ENCODE results near the gene SIPA1L3.
"Not testable (repeated sequence)": the region's sequence is repeated elsewhere in the genome, so short reads cannot be mapped to it uniquely, and the experiment has no call there.

The SIPA1L3 gene

DNA sequence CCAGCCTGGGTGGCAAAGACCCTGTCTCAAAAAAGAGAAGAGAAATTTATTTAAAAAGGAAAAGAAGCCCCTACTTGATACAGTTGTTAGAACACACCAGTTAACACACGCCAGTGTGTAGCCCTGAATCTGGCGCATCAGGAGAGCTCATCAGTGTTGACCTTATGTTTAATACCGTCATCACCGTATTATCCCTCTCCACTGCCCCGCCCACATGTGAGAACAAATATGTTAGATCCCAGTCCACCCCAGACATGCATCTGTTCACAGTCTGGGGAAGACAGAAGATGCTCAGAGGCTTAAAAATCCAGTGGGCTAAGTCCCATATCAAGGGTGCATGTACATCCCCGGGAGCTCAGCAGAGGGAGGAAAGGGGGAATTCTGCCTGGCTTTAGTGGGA, 161.8 kb downstream of the SIPA1L3 start:
- TF ChIP-seq, protein P1, sequence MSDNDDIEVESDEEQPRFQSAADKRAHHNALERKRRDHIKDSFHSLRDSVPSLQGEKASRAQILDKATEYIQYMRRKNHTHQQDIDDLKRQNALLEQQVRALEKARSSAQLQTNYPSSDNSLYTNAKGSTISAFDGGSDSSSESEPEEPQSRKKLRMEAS (IDR thresholded peaks at IDR 0.05; ENCODE audit: low read depth, low read length): no peak
- TF ChIP-seq MYC (IDR thresholded peaks at IDR 0.05; ENCODE audit: low read depth, low read length): no peak
- no peak for TF ChIP-seq POLR2A (IDR thresholded peaks at IDR 0.05; ENCODE audit: extremely low read depth, insufficient read length)
- TF ChIP-seq, protein P2, sequence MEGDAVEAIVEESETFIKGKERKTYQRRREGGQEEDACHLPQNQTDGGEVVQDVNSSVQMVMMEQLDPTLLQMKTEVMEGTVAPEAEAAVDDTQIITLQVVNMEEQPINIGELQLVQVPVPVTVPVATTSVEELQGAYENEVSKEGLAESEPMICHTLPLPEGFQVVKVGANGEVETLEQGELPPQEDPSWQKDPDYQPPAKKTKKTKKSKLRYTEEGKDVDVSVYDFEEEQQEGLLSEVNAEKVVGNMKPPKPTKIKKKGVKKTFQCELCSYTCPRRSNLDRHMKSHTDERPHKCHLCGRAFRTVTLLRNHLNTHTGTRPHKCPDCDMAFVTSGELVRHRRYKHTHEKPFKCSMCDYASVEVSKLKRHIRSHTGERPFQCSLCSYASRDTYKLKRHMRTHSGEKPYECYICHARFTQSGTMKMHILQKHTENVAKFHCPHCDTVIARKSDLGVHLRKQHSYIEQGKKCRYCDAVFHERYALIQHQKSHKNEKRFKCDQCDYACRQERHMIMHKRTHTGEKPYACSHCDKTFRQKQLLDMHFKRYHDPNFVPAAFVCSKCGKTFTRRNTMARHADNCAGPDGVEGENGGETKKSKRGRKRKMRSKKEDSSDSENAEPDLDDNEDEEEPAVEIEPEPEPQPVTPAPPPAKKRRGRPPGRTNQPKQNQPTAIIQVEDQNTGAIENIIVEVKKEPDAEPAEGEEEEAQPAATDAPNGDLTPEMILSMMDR (IDR thresholded peaks at IDR 0.05; ENCODE audit: low read depth, low read length): no peak
- DNase-seq (ENCODE audit: low read depth): no peak

DNA sequence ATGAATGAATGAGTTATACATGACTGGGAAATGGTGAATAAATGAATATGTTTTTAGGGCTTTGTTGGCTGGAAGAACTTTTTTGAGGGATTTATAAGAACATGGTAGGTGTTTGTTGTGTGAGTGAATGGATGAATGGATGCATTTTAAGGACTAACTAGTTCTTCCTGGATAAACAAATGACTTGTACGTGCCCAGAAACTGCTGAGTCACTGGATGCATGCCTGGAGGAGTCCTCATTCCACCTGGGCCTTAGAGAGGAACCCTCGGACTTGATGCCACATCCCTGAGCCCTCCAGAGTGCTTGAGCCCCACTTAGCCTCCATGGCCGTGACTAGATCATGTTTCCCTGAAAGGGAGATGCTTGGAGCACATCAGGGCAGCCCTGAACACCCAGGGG, 163.6 kb downstream of the SIPA1L3 start:
- H3K4me3 ChIP-seq (ENCODE audit: low read depth, low read length): no peak overlapping the region
- DNase-seq (ENCODE audit: low read depth): no peak
- no peak for TF ChIP-seq POLR2A (IDR thresholded peaks at IDR 0.05; ENCODE audit: extremely low read depth, insufficient read length)
- TF ChIP-seq, protein P2 (IDR thresholded peaks at IDR 0.05; ENCODE audit: low read depth, low read length): no peak

More for the DNA sequence above, 161.8 kb downstream of the SIPA1L3 start:
- no peak overlapping the region for H3K4me3 ChIP-seq (ENCODE audit: low read depth, low read length)

DNA sequence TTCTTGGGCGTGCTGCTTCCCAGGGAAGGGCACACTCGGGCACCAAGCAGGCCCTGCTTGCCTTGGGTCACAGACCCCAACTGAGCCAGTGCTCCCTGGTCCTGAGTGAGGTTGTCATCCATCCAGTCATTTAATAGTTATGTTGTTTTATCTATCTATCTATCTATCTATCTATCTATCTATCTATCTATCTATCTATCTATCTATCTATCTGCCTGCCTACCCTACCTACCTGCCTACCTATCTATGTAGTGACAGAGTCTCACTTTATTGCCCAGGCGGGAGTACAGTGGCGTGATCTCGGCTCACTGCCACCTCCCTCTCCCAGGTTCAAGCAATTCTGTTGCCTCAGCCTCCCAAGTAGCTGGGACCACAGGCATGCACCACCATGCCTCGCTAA, 164.0 kb downstream of the SIPA1L3 start:
- H3K4me3 ChIP-seq (ENCODE audit: low read depth, low read length); DNase-seq (ENCODE audit: low read depth): not testable (repeated sequence)

DNA sequence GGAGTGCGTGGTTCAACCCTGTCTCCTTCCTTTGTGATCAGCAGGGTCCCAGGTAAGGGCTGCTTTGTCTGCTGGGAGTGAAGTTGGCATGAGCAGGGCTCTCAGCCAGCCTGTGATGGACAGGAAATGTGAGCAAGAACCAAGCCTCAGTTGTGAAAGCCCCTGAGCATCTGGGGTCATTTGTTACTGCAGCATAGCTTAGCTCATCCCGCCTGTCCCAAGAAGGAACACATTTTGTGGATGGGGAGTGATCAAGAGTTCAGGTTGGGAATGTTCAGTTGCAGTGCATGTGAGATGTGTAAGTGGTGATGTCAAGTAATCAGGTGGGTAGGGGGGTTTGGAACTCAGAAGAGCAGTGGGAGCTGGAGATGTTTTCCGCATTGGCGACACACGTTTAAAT, 164.6 kb downstream of the SIPA1L3 start:
- no peak for DNase-seq (ENCODE audit: low read depth)
- no peak for TF ChIP-seq POLR2A (IDR thresholded peaks at IDR 0.05; ENCODE audit: extremely low read depth, insufficient read length)
- TF ChIP-seq, protein P2 (IDR thresholded peaks at IDR 0.05; ENCODE audit: low read depth, low read length): no peak
- no peak for TF ChIP-seq MYC (IDR thresholded peaks at IDR 0.05; ENCODE audit: low read depth, low read length)
- TF ChIP-seq, protein P1 (IDR thresholded peaks at IDR 0.05; ENCODE audit: low read depth, low read length): no peak
- H3K4me3 ChIP-seq (ENCODE audit: low read depth, low read length): no peak overlapping the region

GRCh38 chr19:38072776-38073750, 166.1 kb downstream of the SIPA1L3 start:
- no peak for DNase-seq (ENCODE audit: low read depth)
- no peak overlapping the region for H3K4me3 ChIP-seq (ENCODE audit: low read depth, low read length)
- TF ChIP-seq MYC (IDR thresholded peaks at IDR 0.05; ENCODE audit: low read depth, low read length) (no peak), POLR2A (IDR thresholded peaks at IDR 0.05; ENCODE audit: extremely low read depth, insufficient read length) (no peak)
- TF ChIP-seq, protein P1 (IDR thresholded peaks at IDR 0.05; ENCODE audit: low read depth, low read length): no peak

- peak; percentile 16 for DNase-seq (ENCODE audit: low read depth)
- TF ChIP-seq MYC (IDR thresholded peaks at IDR 0.05; ENCODE audit: low read depth, low read length) (no peak), POLR2A (IDR thresholded peaks at IDR 0.05; ENCODE audit: extremely low read depth, insufficient read length) (no peak)
- TF ChIP-seq, protein P2 (IDR thresholded peaks at IDR 0.05; ENCODE audit: low read depth, low read length): no peak
- TF ChIP-seq, protein P1 (IDR thresholded peaks at IDR 0.05; ENCODE audit: low read depth, low read length): no peak
- H3K4me3 ChIP-seq (ENCODE audit: low read depth, low read length): no peak overlapping the region
Observed at GRCh38 chr19:38073841-38074685, 167.1 kb downstream of the SIPA1L3 start.

Data from NB4 (cell line).